ENCODE data around the gene CEP70. TPM values are rescaled to one million over a fixed set of nuclear protein-coding genes. Genes with fewer than 3 reads are reported as not detected.

CEP70 gene
- total and polyA plus RNA-seq, 4 donors, result 6.9 to 26.5 (median 9.1) TPM

DNA sequence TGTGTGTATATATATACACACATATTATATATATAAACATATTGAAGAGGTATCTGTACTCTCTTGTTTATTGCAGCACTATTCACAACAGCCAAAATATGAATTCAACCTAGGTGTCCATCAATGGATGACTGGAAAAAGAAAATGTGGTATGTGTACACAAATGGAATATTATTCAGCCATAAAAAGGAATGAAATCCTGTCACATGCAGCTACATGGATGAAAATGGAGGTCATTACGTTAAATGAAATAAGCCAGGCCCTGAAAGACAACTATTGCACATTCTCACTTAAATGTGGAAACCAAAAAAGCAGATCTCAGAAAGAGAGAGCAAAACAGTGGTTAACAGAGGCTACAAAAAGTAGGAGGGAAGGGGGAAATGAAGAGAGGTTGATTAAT lies 49.5 kb downstream of the CEP70 start:
- WGBS, result 99% methylated on average over 1 of the region's 1 CpG
- no peak for DNase-seq (ENCODE audit: low spot score)
- H3K9me3 ChIP-seq (ENCODE audit: control insufficient read depth in 4 of 4, low read length in 3 of 4), result peaks cover 2 to 14% (median 7%) of the 10 kb centered on the region in 4 donors

DNA sequence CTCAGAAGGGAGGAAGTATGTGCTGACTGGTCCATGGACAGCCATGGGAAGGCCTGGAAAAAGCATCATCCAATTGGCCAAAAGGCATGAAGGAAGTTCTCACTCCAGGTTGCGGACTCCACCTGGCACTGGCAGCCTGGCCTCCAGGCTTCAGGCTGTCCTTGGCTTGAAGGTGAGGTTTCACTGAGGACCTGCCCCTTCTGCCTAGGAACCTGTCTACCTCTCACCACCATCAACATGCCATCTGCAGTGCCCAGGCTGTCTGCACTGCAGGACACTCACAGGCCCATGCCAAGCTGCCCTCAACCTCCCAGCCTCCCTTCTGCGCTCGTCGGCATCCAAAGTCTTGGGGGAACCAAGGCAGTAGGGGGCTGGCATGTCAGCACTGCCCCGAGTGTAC lies 51.1 kb downstream of the CEP70 start:
- Histone ChIP-seq H3K4me3 (ENCODE audit: low read depth in 1 of 3, low read length in 3 of 3) (peak overlapping the region in 1 of 3 donors; percentile 33), H3K4me1 (ENCODE audit: control insufficient read depth in 4 of 4, insufficient read depth in 4 of 4, low read length in 3 of 4) (no peaks in the 10 kb centered on the region), H3K36me3 (ENCODE audit: control insufficient read depth in 4 of 4, insufficient read depth in 3 of 4, low read depth in 1 of 4, low read length in 3 of 4) (peaks cover 13 to 46% (median 33%) of the 10 kb centered on the region in 4 donors), H3K27ac (ENCODE audit: low read depth in 1 of 2, low read length in 2 of 2) (no peak overlapping the region), H3K27me3 (ENCODE audit: control insufficient read depth in 4 of 4, insufficient read depth in 4 of 4, low read length in 3 of 4) (no peaks in the 10 kb centered on the region), H3K9me3 (ENCODE audit: control insufficient read depth in 4 of 4, low read length in 3 of 4) (peaks cover 2 to 8% (median 6%) of the 10 kb centered on the region in 4 donors), H3K9ac (ENCODE audit: low read depth in 1 of 2, low read length in 2 of 2) (no peak overlapping the region)
- no peak for DNase-seq (ENCODE audit: low spot score)
- 99% methylated on average over 5 of the region's 5 CpGs for WGBS
- no peak for TF ChIP-seq RAD21 (IDR thresholded peaks at IDR 0.05)
- no peak for TF ChIP-seq GABPA (IDR thresholded peaks at IDR 0.05 in 1 of 2, conservative IDR thresholded peaks at IDR 0.05 in 1 of 2)
- TF ChIP-seq, protein P1, sequence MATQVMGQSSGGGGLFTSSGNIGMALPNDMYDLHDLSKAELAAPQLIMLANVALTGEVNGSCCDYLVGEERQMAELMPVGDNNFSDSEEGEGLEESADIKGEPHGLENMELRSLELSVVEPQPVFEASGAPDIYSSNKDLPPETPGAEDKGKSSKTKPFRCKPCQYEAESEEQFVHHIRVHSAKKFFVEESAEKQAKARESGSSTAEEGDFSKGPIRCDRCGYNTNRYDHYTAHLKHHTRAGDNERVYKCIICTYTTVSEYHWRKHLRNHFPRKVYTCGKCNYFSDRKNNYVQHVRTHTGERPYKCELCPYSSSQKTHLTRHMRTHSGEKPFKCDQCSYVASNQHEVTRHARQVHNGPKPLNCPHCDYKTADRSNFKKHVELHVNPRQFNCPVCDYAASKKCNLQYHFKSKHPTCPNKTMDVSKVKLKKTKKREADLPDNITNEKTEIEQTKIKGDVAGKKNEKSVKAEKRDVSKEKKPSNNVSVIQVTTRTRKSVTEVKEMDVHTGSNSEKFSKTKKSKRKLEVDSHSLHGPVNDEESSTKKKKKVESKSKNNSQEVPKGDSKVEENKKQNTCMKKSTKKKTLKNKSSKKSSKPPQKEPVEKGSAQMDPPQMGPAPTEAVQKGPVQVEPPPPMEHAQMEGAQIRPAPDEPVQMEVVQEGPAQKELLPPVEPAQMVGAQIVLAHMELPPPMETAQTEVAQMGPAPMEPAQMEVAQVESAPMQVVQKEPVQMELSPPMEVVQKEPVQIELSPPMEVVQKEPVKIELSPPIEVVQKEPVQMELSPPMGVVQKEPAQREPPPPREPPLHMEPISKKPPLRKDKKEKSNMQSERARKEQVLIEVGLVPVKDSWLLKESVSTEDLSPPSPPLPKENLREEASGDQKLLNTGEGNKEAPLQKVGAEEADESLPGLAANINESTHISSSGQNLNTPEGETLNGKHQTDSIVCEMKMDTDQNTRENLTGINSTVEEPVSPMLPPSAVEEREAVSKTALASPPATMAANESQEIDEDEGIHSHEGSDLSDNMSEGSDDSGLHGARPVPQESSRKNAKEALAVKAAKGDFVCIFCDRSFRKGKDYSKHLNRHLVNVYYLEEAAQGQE (IDR thresholded peaks at IDR 0.05), result no peak
- TF ChIP-seq HNF4A (conservative IDR thresholded peaks at IDR 0.05), result no peak
- no peak for TF ChIP-seq RXRA (IDR thresholded peaks at IDR 0.05)
- no peak for TF ChIP-seq JUND (IDR thresholded peaks at IDR 0.05)
- TF ChIP-seq SP1 (IDR thresholded peaks at IDR 0.05), result no peak
- TF ChIP-seq, protein P2, sequence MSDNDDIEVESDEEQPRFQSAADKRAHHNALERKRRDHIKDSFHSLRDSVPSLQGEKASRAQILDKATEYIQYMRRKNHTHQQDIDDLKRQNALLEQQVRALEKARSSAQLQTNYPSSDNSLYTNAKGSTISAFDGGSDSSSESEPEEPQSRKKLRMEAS (IDR thresholded peaks at IDR 0.05), result no peak
- TF ChIP-seq FOXA2 (IDR thresholded peaks at IDR 0.05), result no peak
- no peak for TF ChIP-seq NR2F2 (IDR thresholded peaks at IDR 0.05)
- no peak for TF ChIP-seq FOXA1 (IDR thresholded peaks at IDR 0.05)
- TF ChIP-seq YY1 (IDR thresholded peaks at IDR 0.05), result no peak
- TF ChIP-seq, protein P3, sequence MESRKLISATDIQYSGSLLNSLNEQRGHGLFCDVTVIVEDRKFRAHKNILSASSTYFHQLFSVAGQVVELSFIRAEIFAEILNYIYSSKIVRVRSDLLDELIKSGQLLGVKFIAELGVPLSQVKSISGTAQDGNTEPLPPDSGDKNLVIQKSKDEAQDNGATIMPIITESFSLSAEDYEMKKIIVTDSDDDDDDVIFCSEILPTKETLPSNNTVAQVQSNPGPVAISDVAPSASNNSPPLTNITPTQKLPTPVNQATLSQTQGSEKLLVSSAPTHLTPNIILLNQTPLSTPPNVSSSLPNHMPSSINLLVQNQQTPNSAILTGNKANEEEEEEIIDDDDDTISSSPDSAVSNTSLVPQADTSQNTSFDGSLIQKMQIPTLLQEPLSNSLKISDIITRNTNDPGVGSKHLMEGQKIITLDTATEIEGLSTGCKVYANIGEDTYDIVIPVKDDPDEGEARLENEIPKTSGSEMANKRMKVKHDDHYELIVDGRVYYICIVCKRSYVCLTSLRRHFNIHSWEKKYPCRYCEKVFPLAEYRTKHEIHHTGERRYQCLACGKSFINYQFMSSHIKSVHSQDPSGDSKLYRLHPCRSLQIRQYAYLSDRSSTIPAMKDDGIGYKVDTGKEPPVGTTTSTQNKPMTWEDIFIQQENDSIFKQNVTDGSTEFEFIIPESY (IDR thresholded peaks at IDR 0.05), result no peak
- TF ChIP-seq, protein P4, sequence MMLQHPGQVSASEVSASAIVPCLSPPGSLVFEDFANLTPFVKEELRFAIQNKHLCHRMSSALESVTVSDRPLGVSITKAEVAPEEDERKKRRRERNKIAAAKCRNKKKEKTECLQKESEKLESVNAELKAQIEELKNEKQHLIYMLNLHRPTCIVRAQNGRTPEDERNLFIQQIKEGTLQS (IDR thresholded peaks at IDR 0.05), result no peak

More for the DNA sequence above, 49.5 kb downstream of the CEP70 start:
- no peaks in the 10 kb centered on the region for H3K27me3 ChIP-seq (ENCODE audit: control insufficient read depth in 4 of 4, insufficient read depth in 4 of 4, low read length in 3 of 4)
- peaks cover 13 to 58% (median 44%) of the 10 kb centered on the region in 4 donors for H3K36me3 ChIP-seq (ENCODE audit: control insufficient read depth in 4 of 4, insufficient read depth in 3 of 4, low read depth in 1 of 4, low read length in 3 of 4)
- no peaks in the 10 kb centered on the region for H3K4me1 ChIP-seq (ENCODE audit: control insufficient read depth in 4 of 4, insufficient read depth in 4 of 4, low read length in 3 of 4)
- H3K4me3 ChIP-seq (ENCODE audit: low read depth in 1 of 3, low read length in 3 of 3), result no peak overlapping the region
- TF ChIP-seq, protein P5, sequence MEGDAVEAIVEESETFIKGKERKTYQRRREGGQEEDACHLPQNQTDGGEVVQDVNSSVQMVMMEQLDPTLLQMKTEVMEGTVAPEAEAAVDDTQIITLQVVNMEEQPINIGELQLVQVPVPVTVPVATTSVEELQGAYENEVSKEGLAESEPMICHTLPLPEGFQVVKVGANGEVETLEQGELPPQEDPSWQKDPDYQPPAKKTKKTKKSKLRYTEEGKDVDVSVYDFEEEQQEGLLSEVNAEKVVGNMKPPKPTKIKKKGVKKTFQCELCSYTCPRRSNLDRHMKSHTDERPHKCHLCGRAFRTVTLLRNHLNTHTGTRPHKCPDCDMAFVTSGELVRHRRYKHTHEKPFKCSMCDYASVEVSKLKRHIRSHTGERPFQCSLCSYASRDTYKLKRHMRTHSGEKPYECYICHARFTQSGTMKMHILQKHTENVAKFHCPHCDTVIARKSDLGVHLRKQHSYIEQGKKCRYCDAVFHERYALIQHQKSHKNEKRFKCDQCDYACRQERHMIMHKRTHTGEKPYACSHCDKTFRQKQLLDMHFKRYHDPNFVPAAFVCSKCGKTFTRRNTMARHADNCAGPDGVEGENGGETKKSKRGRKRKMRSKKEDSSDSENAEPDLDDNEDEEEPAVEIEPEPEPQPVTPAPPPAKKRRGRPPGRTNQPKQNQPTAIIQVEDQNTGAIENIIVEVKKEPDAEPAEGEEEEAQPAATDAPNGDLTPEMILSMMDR (IDR thresholded peaks at IDR 0.05; ENCODE audit: low read depth, low read length, missing input control), result no peak
- TF ChIP-seq YY1 (IDR thresholded peaks at IDR 0.05) (no peak), FOXA2 (IDR thresholded peaks at IDR 0.05) (no peak), TAF1 (conservative IDR thresholded peaks at IDR 0.05) (no peak), RAD21 (IDR thresholded peaks at IDR 0.05) (no peak), SP1 (IDR thresholded peaks at IDR 0.05) (no peak), RXRA (IDR thresholded peaks at IDR 0.05) (no peak), NR2F2 (IDR thresholded peaks at IDR 0.05) (no peak), FOXA1 (IDR thresholded peaks at IDR 0.05) (no peak)
- TF ChIP-seq, protein P2 (IDR thresholded peaks at IDR 0.05), result no peak
- TF ChIP-seq, protein P1 (IDR thresholded peaks at IDR 0.05), result no peak
- H3K27ac ChIP-seq (ENCODE audit: low read depth in 1 of 2, low read length in 2 of 2), result no peak overlapping the region
- H3K9ac ChIP-seq (ENCODE audit: low read depth in 1 of 2, low read length in 2 of 2), result no peak overlapping the region

Data from liver (tissue), 9 donors.